GM12878 (cell line): ENCODE results near the gene FMNL2. TPM values are rescaled to one million over a fixed set of nuclear protein-coding genes. Genes with fewer than 3 reads are reported as not detected.

Experiments
- ATAC-seq: fragments of 200-7000 bp; cut with Tn5 transposase; 3 replicates; pipeline ENCODE4 v1.9.1; 2020; ENCODE audit warnings: mild to moderate bottlenecking, moderate library complexity
- BruUV-seq: library from RNA; stranded (reverse); fragments of 400-500 nt; replicated peaks from 2 replicates; lab custom pipeline; 2021; lab: Mats Ljungman, UMichigan
- CTCF ChIA-PET: fragments of 300-600 bp; sonication (Branson Sonifier 250); formaldehyde crosslinking; extraction: SDS; loops from one replicate; lab custom pipeline; 2021; ENCODE audit warnings: inconsistent platforms; lab: Yijun Ruan, JAX
- POLR2A ChIA-PET: fragments of 350-600 bp; formaldehyde crosslinking; extraction: SDS; loops from one replicate; lab custom pipeline; 2021; ENCODE audit warnings: inconsistent platforms; lab: Charles Lee
- RAD21 ChIA-PET: fragments of 300-600 bp; sonication (Branson Sonifier 250); formaldehyde crosslinking; loops from one replicate; lab custom pipeline; 2023; ENCODE audit warnings: antibody characterized with exemption; ENCODE audit not compliant: unreplicated experiment; lab: Charles Lee
- SMC1A ChIA-PET: fragments of 300-600 bp; sonication (Branson Sonifier 250); formaldehyde crosslinking; loops from one replicate; lab custom pipeline; 2023; ENCODE audit not compliant: unreplicated experiment, uncharacterized antibody; lab: Charles Lee
- DNase-seq: peaks from one replicate; pipeline ENCODE4 v3.0.0-alpha.2; 2011; ENCODE audit warnings: low read depth, low spot score
- FAIRE-seq: peaks from 3 replicates; lab custom pipeline; 2011; peaks lifted over from hg19 to GRCh38; lab: Jason Lieb, UNC
- H2AFZ ChIP-seq: 2 replicates; pipeline ENCODE4 v1.6.0; 2011; ENCODE audit warnings: low read depth, low read length, control low read depth; ENCODE audit not compliant: control insufficient read depth
- H3K27ac ChIP-seq: 2 replicates; pipeline ENCODE4 v1.5.1; 2011; ENCODE audit warnings: control low read depth; ENCODE audit not compliant: control insufficient read depth, insufficient read depth
- H3K27me3 ChIP-seq, 2 experiments: replicated peaks in 1 of 2; 2 replicates each; pipeline versions ENCODE4 v1.6.0 to v1.6.1; 2011; ENCODE audit warnings: low read length in 1 of 2; ENCODE audit not compliant: control insufficient read depth in 2 of 2, insufficient read depth in 2 of 2
- H3K36me3 ChIP-seq, 2 experiments: 2 replicates each; pipeline ENCODE4 v1.5.1; 2011; ENCODE audit warnings: low read length in 1 of 2; ENCODE audit not compliant: control insufficient read depth in 2 of 2, insufficient read depth in 2 of 2
- H3K4me1 ChIP-seq: 2 replicates; pipeline ENCODE4 v1.6.1; 2011; ENCODE audit warnings: mild to moderate bottlenecking, low read length, moderate library complexity, mixed read lengths; ENCODE audit not compliant: control insufficient read depth, insufficient read depth
- H3K4me2 ChIP-seq: 2 replicates; pipeline ENCODE4 v1.6.0; 2011; ENCODE audit warnings: control low read depth; ENCODE audit not compliant: control insufficient read depth, insufficient read depth
- H3K4me3 ChIP-seq: fragments of 200-600 bp; sonication (generic); 2 replicates; pipeline ENCODE4 v1.5.1; 2016
- H3K79me2 ChIP-seq: 2 replicates; pipeline ENCODE4 v1.6.0; 2011; ENCODE audit warnings: low read length; ENCODE audit not compliant: control insufficient read depth, insufficient read depth
- H3K9ac ChIP-seq: 2 replicates; pipeline ENCODE4 v1.8.0; 2011; ENCODE audit warnings: low read length, control low read depth, mixed read lengths; ENCODE audit not compliant: control insufficient read depth, insufficient read depth
- H3K9me3 ChIP-seq: replicated peaks from 3 replicates; pipeline ENCODE4 v1.5.1; 2011; ENCODE audit warnings: mild to moderate bottlenecking, low read length; ENCODE audit not compliant: control insufficient read depth, insufficient read depth
- H4K20me1 ChIP-seq: 2 replicates; pipeline ENCODE4 v1.6.0; 2011; ENCODE audit not compliant: control insufficient read depth, insufficient read depth
- CEBPB ChIP-seq, 2 experiments: fragments of 150-350 bp in 1 of 2; IDR thresholded peaks; 2 replicates each; pipeline ENCODE4 v1.6.1; 2012 to 2014; ENCODE audit warnings: low read depth in 2 of 2, low read length in 2 of 2, borderline replicate concordance in 1 of 2, inconsistent platforms in 1 of 2
- CREM ChIP-seq: IDR thresholded peaks from 2 replicates; pipeline ENCODE4 v1.6.1; 2014; ENCODE audit warnings: antibody characterized with exemption, low read depth
- DPF2 ChIP-seq: fragments of 450-650 bp; IDR thresholded peaks from 2 replicates; pipeline ENCODE4 v1.6.1; 2017; ENCODE audit warnings: mild to moderate bottlenecking
- RCOR1 ChIP-seq: conservative IDR thresholded peaks from 2 replicates; pipeline ENCODE4 v1.6.1; 2012; ENCODE audit warnings: low read depth, low read length, improper control_type of control experiment
- RUNX3 ChIP-seq: IDR thresholded peaks from 2 replicates; pipeline ENCODE4 v1.6.1; 2012; ENCODE audit warnings: low read length, inconsistent platforms
- TCF7 ChIP-seq: IDR thresholded peaks from 2 replicates; pipeline ENCODE4 v1.6.1; 2014; ENCODE audit warnings: antibody characterized with exemption, borderline replicate concordance
- WGBS: methylation state at CpG from one replicate; pipeline ENCODE4 v1.1.6; 2016; ENCODE audit warnings: low lambda C conversion rate; ENCODE audit not compliant: insufficient replicate concordance, insufficient coverage; ENCODE audit errors: missing lambda C conversion rate; 5-methylcytosine and 5-hydroxymethylcytosine counted together
- in situ Hi-C: fragments of 300-500 bp; cut with MboI; formaldehyde crosslinking; loops from 9 replicates; pipeline ENCODE4 v1.14.3; 2018; ENCODE audit warnings: mixed read lengths
- intact Hi-C: fragments of 100-400 bp; cut with micrococcal nuclease; formaldehyde crosslinking; loops from one replicate; pipeline ENCODE4 v1.14.2; 2022; ENCODE audit not compliant: unreplicated experiment
- polyA plus RNA-seq, 11 experiments: library from polyadenylated mRNA; depleted of rRNA in 4 of 11; unstranded in 6 of 11; stranded (reverse) in 5 of 11; fragments of >200 nt; fragmentation: Nextera tagmentation in 4 of 11; fragmentation: Illumina TruSeq in 1 of 11; extraction: Ambion mirVana in 4 of 11; extraction: Trizol in 1 of 11; gene quantifications; 1 replicate in 1 of 11; 2 replicates in 10 of 11; pipeline versions ENCODE4 v1.2.1 to v1.2.3, GENCODE V29; 2011 to 2016; ENCODE audit warnings: inconsistent platforms in 2 of 11, missing spikeins in 2 of 11, low read depth in 1 of 11
- total RNA-seq, 4 experiments: library from RNA; depleted of rRNA in 3 of 4; stranded (reverse); fragments of >200 nt in 3 of 4; fragmentation: Illumina TruSeq in 1 of 4; extraction: Trizol in 1 of 4; gene quantifications; 2 replicates each; pipeline versions ENCODE4 v1.2.1 to v1.2.3, GENCODE V29; 2013 to 2021
- TF ChIP-seq, protein P1 (sequence below): fragments of 150-350 bp; IDR thresholded peaks from 2 replicates; pipeline ENCODE4 v1.6.1; 2014; ENCODE audit warnings: mild to moderate bottlenecking, low read depth, low read length

FMNL2 gene
- total and polyA plus RNA-seq, 10 of the 15 experiments (the other 5 are each of a cell fraction or from before 2014, with no cell fraction given): 0.13 to 9.9 (median 0.35) TPM

DNA sequence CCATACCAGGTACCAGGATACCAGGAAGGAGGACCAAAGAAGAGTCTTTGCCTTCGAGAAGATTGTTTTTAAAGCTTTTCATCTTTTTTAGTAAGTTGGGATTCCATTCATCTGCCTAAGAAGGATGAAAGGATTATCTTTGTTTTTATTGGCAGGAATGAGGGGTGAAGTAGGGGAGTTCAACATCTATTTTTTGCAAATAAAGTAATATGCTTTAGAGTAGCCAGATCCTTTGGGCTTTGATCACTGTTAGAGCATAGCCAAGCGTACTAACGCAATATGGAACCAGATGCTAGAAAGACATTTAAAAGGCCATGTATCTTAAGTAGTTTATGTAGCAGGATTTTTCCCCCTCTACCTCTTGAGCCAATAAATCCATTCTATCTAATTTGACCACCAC is 249.3 kb downstream of the FMNL2 start (continued):
- TF ChIP-seq TCF7: no peak
- no peak for TF ChIP-seq DPF2
- TF ChIP-seq, protein P1, sequence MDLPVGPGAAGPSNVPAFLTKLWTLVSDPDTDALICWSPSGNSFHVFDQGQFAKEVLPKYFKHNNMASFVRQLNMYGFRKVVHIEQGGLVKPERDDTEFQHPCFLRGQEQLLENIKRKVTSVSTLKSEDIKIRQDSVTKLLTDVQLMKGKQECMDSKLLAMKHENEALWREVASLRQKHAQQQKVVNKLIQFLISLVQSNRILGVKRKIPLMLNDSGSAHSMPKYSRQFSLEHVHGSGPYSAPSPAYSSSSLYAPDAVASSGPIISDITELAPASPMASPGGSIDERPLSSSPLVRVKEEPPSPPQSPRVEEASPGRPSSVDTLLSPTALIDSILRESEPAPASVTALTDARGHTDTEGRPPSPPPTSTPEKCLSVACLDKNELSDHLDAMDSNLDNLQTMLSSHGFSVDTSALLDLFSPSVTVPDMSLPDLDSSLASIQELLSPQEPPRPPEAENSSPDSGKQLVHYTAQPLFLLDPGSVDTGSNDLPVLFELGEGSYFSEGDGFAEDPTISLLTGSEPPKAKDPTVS: no peak
- no peak for TF ChIP-seq RCOR1
- TF ChIP-seq RUNX3: no peak
- TF ChIP-seq CREM: no peak

DNA sequence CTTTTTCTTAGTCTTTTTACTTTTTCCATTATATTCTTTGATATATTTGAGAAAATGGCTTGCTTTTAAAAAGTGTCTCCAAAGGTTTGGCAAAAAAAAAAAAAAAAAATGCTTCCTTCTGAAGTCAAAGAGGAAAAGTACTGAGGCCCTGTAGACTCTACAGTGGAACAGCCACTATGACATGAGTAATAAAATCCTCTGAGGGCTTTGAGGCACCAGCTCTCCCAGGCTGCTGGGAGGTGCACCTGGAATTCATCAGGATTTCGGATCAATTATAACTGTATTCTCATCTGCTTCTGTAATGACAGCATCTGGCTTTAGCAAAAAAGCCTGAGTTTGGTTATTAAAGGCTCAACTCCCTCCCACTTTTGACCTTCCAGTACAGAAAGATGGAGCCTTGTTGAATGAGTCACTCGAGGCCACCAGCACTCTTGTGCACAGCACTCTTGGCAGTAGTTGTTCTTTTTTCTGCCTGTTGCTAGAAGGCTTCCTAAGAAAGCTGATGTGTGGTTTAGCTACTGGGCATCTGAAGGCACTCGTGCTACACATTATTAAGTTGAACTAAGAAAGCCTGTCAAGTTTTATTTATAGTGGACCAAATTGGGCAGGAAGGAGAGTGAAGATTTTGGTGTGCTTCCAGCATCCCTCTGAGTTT is 251.0 kb downstream of the FMNL2 start:
- Histone ChIP-seq H4K20me1 (no peaks in the 10 kb centered on the region), H3K4me3 (no peak overlapping the region), H3K79me2 (no peaks in the 10 kb centered on the region), H3K4me2 (no peak overlapping the region), H2AFZ (no peak overlapping the region), H3K27ac (no peak overlapping the region), H3K4me1 (no peaks in the 10 kb centered on the region), H3K9ac (no peak overlapping the region), H3K36me3 (no peaks in the 10 kb centered on the region; a peak in 1 of 4 replicates), H3K9me3 (no peaks in the 10 kb centered on the region), H3K27me3 (no peaks in the 10 kb centered on the region)
- 37% methylated on average over 3 of the region's 3 CpGs for WGBS
- FAIRE-seq (no peak), ATAC-seq (no peak), DNase-seq (no peak)
- BruUV-seq: no TSS peak
- CTCF ChIA-PET: interaction anchor here (1.1 to 1.6 kb wide), 2 partner anchors 12 to 21 kb away, joined by 3 read pairs; no protein-coding TSS in a partner anchor
- intact Hi-C loops: no loop called here
- in situ Hi-C loops: no loop called here
- RAD21 ChIA-PET: interaction anchor here (0.9 kb wide), 1 partner anchor 10 kb away, joined by 3 read pairs; no protein-coding TSS in a partner anchor
- SMC1A ChIA-PET: no interaction called here
- POLR2A ChIA-PET: interaction anchor here (0.7 kb wide), 2 partner anchors 26 to 517 kb away, joined by 3 to 4 read pairs; no protein-coding TSS in a partner anchor
- no peak for TF ChIP-seq CEBPB (IDR thresholded peaks at IDR 0.05; ENCODE audit: borderline replicate concordance in 1 of 2, low read depth in 2 of 2, low read length in 2 of 2)
